Measurements from ENCODE around the gene ETV6.

ETV6 gene

GRCh38 chr12:11697131-11697530 lies 47.7 kb downstream of the ETV6 start:
- no peak for DNase-seq

- no peak for DNase-seq
These were observed 48.4 kb downstream of the ETV6 start for GRCh38 chr12:11697670-11698387.

GRCh38 chr12:11698729-11699128 lies 49.3 kb downstream of the ETV6 start:
- no peak for DNase-seq

DNA sequence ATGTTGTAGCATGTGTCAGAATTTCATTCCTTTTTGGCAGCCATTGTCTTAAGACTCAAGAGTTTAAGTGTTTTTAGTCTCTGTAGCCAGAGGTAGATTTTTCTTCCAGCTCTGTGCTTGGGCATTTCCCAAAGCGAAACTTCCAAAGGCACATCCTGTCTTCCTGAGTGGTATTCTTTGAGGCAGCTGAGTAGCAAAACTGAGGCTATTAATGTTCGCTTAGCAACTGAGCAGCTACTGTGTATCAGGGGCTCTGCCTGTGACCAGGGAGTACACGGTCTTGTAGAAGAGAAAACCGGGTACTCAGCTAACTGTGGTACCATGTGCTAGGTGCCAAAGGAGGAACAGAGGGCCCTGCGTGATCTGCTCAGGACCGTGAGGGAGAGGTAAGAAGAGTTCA lies 52.0 kb downstream of the ETV6 start:
- DNase-seq, result no peak

DNA sequence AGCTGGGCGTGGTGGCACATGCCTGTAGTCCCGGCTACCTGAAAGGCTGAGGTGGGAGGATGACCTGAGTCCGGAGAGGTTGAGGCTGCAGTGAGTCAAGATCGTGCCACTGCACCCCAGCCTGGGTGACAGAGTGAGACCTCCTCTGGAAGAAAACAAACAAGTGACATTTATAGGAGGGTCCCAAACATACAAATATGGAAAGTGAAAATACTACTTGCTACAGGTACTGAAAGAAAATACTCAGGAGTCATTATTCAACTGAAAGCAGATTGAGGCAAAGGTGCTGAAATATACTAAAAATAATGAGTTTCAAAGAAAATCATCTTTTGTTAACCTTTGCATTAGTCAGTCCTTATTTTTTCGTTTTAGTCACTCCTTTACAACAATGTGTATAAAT lies 53.5 kb downstream of the ETV6 start:
- no peak for DNase-seq

- DNase-seq, result no peak
These were observed 53.9 kb downstream of the ETV6 start for GRCh38 chr12:11703378-11703777.

DNA sequence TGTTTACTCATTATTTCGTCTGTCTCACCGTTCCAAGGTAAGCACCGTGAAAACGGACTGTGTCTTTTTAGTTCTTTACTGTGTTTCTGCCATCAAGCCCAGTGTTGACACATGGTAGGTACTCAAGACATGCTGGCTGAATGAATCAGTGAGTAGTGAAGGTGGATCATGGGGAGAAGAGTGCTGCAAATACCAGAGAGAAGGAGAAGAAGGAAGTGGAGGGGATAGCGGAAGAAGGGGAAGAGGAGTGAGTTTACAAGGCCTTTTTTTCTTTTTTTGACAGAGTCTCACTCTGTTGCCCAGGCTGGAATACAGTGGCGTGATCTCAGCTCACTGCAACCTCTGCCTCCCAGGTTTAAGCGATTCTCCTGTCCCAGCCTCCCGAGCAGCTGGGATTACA lies 54.6 kb downstream of the ETV6 start:
- DNase-seq, result no peak

DNA sequence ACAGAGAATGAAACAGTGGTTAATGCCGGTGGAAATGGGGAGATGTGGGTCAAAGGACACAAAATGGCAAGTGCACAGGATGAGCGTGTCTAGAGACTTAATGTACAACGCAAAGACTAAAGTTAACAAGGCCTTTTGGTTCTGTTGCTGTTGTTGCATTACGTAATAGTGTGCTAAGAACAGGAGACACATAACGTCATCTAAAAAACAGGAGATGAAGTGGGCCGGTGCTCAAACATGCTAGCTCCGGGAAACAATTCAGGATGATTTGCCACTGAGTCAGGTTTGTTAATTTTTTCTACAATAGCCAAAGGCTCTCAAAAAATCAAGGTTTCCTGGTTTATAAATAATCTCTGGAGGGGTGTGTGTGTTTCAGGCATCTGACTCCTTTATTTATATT lies 55.5 kb downstream of the ETV6 start:
- no peak for DNase-seq

- DNase-seq, result no peak
These were observed 57.3 kb downstream of the ETV6 start for GRCh38 chr12:11706509-11707379.

DNA sequence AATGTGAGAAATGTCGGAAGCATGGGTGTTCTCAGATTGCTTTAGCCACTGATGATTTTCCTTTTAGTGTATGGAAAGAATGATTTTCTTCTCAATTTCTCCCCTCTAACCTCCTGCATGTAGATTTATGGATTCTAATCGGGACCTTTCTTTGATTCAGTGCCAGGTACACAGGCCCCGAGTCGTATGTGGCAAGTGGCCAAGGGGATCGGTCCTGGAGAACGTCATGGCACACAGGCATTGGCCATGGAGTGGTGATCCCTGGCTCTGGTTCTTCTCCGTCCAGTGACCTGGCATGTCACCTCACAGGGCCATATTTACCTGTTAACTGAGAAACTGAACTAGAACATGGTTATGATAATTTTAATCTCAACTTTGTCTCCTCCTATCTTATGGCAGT lies 58.1 kb downstream of the ETV6 start:
- DNase-seq, result no peak

DNA sequence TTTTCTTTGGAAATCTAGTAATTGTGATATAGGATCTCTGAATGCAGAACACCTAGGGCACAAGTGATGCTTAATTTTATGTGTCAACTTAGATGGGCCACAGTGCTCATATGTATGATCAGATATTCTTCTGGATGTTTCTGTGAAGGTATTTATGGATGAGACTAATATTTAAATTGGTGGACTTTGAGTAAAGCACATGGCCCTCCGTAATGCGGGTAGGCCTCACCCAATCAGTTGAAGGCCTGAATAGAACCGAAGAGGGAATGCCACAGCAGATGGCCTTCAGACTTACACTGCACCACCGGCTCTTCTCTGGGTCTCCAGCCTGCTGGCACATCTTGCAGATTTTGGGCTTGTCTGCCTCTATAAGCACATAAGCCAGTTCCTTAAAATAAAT lies 60.0 kb downstream of the ETV6 start:
- no peak for DNase-seq

- no peak for DNase-seq
These were observed 61.0 kb downstream of the ETV6 start for GRCh38 chr12:11710431-11710830.

GRCh38 chr12:11710906-11711305 lies 61.4 kb downstream of the ETV6 start:
- no peak for DNase-seq

- DNase-seq, result no peak
These were observed 62.3 kb downstream of the ETV6 start for GRCh38 chr12:11711651-11712327.

DNA sequence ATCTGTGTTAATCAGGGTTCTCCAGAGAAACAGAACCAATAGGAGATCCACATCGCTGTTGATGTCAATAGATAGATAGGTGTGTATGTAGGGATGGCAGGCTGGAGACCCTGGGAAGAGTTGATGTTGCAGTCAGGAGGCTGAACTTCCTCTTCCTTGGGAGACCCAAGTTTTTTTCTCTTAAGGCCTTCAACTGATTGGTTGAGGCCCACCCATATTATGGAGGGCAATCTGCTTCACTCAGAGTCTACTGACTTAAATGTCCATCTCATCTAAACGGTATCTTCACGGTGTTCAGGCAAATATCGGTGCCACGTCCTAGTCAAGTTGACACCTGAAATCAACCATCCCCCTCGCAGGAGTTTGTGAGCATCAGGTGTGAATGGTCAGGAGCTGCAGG lies 63.0 kb downstream of the ETV6 start:
- no peak for DNase-seq

GRCh38 chr12:11713202-11713601 lies 63.7 kb downstream of the ETV6 start:
- no peak for DNase-seq

DNA sequence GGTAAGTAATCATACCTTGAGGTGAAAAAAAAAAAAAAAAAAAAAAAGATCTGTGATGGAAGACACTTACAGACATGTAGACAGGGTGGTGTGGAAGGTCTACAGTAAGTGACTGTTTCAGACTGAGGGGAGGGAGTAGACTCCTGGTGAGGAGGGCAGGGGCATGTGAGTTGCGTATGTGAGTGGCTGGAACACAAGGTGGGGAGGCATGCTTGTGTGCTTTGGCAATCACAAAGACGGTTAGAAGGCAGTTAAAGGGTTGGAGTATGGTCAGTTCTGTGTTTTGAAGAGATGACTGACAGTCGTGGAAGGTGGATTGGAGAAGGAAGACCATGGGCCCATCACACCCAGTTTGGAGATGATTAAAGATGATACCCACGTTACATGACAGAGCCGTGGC lies 65.2 kb downstream of the ETV6 start:
- no peak for DNase-seq

DNA sequence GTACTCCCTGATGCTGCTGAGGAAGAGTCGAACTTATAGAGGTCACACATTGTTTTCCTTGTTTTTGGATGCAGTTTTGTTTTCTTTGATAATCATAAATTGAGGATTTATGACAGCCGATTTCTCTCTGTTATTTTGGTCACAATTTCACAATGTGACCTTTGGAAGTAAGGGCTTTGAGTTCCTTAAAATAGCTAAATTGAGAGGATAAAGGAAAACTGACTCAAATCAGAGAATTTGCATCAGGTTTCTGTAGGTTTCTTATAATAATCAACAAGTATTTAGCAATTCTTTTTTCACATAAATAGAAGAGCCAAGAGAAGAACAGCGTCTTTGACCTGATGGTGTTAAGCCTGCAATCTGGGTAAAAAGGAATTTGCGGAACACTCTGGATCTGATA lies 66.1 kb downstream of the ETV6 start:
- no peak for DNase-seq

DNA sequence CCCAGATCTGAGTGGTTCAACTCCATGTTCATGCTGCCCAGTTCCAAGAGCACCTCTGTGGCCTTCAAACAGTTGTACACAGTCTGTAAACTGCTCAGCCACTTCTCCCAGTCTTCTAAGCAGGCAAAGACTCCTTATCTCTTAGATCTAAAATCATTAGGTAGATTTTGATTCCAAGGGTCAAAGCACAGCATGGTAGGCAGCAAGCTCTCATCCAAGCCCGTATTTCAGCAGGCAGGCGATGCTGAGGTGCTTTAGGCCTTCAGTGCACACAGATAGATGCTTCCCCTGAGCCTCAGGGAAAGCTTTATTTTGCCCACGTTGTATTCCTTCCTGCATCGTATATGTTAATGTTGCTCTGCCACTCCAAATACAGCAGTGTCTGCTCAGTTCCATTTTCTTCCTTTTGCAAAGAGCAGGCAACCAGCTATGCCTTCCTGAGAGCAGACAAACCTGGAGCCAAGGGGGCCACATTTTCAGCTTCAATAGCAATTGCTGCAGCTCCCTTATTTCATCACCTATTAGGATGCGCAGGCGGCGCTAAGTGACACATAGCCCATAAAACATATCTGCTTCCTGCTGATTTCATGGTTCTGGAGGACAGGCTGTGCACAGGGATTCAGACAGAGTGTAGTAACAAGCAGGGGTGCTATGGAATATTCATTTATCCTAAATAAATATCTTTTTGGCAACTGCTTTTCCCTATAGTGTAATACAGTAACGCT lies 67.5 kb downstream of the ETV6 start:
- DNase-seq, result no peak

DNA sequence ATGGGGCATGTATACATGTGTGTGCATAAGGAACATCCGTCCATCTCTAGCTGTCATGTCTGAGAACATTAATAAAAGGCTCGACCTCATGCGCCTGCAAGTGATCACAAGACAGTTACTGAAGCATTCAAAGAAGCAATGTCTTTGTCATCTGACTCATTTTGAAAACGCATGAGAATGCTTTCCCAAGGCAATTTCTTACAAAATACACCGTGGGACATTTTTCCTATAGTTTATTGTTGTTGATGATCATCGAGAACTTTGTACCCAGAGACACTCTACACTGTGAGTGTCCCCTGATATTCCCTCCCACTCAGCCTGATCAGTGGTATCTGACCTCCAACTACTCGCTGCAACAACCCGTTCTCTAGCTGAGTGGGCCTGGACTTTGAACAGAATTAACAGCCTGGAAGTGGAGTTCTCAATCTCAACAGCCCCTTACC lies 68.1 kb downstream of the ETV6 start:
- no peak for DNase-seq

- DNase-seq, result no peak
These were observed 68.6 kb downstream of the ETV6 start for GRCh38 chr12:11718105-11718504.

- no peak for DNase-seq
These were observed 69.3 kb downstream of the ETV6 start for GRCh38 chr12:11718768-11719253.

DNA sequence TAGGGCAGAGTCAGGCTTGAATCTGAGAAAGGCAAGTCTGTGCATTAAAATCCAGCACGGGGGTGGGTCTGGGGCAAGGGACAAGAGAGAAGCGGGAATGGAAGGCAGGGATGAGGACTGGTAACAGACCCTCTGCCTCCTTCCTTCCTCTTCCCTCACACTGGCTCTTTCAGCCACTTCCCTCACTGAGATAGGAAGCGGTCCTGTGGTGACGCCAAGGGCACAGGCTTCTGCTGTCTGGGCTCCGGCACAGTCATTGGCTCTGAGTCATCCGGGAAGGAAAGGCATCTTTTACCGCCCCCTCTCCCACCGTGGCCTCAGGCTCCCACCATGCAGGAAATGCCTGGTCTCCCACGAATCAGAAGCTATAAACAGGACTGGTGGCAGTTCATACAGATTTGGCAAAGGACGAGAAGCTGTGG lies 70.2 kb downstream of the ETV6 start:
- no peak for DNase-seq

Measured in NCI-H446 treated with DMSO at 0.1 percent for 48 hours (cell line).